ENCODE measurements around the gene MTRF1. TPM values are rescaled to one million over a fixed set of nuclear protein-coding genes. Genes with fewer than 3 reads are reported as not detected.

The MTRF1 gene
- total RNA-seq, 2 donors from 2014 or later, result 10.8 to 22.2 TPM

GRCh38 chr13:41299316-41300094 lies 36.1 kb upstream of the MTRF1 start:
- Histone ChIP-seq H3K27ac (no peak overlapping the region), H3K9me3 (no peaks in the 10 kb centered on the region), H3K4me1 (replicated peaks) (no peaks in the 10 kb centered on the region), H3K36me3 (no peaks in the 10 kb centered on the region), H3K27me3 (replicated peaks; ENCODE audit: insufficient read depth) (no peaks in the 10 kb centered on the region), H3K4me3 (no peak overlapping the region)
- intact Hi-C loops (cut with DNase I), result no loop called here
- 92% methylated on average over 4 of the region's 4 CpGs for WGBS
- DNase-seq (ENCODE audit: low spot score), result no peak
- TF ChIP-seq POLR2A (IDR thresholded peaks at IDR 0.05), result no peak
- no peak for TF ChIP-seq POLR2AphosphoS5 (IDR thresholded peaks at IDR 0.05)
- TF ChIP-seq, protein P1, sequence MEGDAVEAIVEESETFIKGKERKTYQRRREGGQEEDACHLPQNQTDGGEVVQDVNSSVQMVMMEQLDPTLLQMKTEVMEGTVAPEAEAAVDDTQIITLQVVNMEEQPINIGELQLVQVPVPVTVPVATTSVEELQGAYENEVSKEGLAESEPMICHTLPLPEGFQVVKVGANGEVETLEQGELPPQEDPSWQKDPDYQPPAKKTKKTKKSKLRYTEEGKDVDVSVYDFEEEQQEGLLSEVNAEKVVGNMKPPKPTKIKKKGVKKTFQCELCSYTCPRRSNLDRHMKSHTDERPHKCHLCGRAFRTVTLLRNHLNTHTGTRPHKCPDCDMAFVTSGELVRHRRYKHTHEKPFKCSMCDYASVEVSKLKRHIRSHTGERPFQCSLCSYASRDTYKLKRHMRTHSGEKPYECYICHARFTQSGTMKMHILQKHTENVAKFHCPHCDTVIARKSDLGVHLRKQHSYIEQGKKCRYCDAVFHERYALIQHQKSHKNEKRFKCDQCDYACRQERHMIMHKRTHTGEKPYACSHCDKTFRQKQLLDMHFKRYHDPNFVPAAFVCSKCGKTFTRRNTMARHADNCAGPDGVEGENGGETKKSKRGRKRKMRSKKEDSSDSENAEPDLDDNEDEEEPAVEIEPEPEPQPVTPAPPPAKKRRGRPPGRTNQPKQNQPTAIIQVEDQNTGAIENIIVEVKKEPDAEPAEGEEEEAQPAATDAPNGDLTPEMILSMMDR (IDR thresholded peaks at IDR 0.05), result no peak

GRCh38 chr13:41296879-41297646 lies 33.7 kb upstream of the MTRF1 start:
- Histone ChIP-seq H3K36me3 (no peaks in the 10 kb centered on the region), H3K27ac (no peak overlapping the region), H3K9me3 (no peaks in the 10 kb centered on the region), H3K4me3 (no peak overlapping the region), H3K4me1 (replicated peaks) (no peaks in the 10 kb centered on the region), H3K27me3 (replicated peaks; ENCODE audit: insufficient read depth) (no peaks in the 10 kb centered on the region)
- TF ChIP-seq POLR2AphosphoS5 (IDR thresholded peaks at IDR 0.05) (no peak), POLR2A (IDR thresholded peaks at IDR 0.05) (no peak)
- TF ChIP-seq, protein P1 (IDR thresholded peaks at IDR 0.05), result no peak
- WGBS, result 25% methylated on average over 3 of the region's 3 CpGs
- no peak for DNase-seq (ENCODE audit: low spot score)
- intact Hi-C loops (cut with DNase I), result no loop called here

DNA sequence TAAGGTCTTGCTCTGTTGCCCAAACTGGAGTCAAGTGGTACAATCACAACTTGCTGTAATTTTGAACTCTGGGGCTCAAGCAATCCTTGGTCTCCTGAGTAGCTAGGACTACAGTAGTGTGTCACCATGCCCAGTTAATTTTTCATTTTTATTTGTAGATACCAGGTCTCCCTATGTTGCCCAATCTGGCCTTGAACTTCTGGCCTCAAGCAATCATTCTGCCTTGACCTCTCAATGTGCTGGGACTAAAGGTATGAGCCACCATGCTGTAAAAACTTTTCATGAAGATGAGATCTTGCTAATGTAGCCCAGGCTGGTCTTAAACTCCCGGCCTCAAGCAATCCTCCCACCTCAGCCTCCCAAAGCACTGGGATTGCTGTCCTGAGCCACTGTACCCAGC lies 32.6 kb upstream of the MTRF1 start:
- Histone ChIP-seq H3K27me3 (replicated peaks; ENCODE audit: insufficient read depth) (no peaks in the 10 kb centered on the region), H3K4me3 (no peak overlapping the region), H3K36me3 (no peaks in the 10 kb centered on the region), H3K9me3 (no peaks in the 10 kb centered on the region), H3K27ac (no peak overlapping the region), H3K4me1 (replicated peaks) (no peaks in the 10 kb centered on the region)
- no peak for DNase-seq (ENCODE audit: low spot score)
- TF ChIP-seq POLR2AphosphoS5 (IDR thresholded peaks at IDR 0.05) (no peak), POLR2A (IDR thresholded peaks at IDR 0.05) (no peak)
- TF ChIP-seq, protein P1 (IDR thresholded peaks at IDR 0.05), result no peak
- intact Hi-C loops (cut with DNase I), result no loop called here
- WGBS, result 88% methylated on average over 1 of the region's 1 CpG

GRCh38 chr13:41294914-41295313 lies 31.5 kb upstream of the MTRF1 start:
- Histone ChIP-seq H3K27ac (no peak overlapping the region), H3K27me3 (replicated peaks; ENCODE audit: insufficient read depth) (no peaks in the 10 kb centered on the region), H3K4me1 (replicated peaks) (no peaks in the 10 kb centered on the region), H3K36me3 (no peaks in the 10 kb centered on the region), H3K4me3 (no peak overlapping the region), H3K9me3 (no peaks in the 10 kb centered on the region)
- TF ChIP-seq, protein P1 (IDR thresholded peaks at IDR 0.05), result no peak
- TF ChIP-seq POLR2A (IDR thresholded peaks at IDR 0.05) (no peak), POLR2AphosphoS5 (IDR thresholded peaks at IDR 0.05) (no peak)
- WGBS, result 100% methylated on average over 1 of the region's 1 CpG
- no peak for DNase-seq (ENCODE audit: low spot score)
- intact Hi-C loops (cut with DNase I), result no loop called here

All from prostate gland (tissue), 2 donors.